ENCODE measurements around the gene PLA2G2D. TPM values are rescaled to one million over a fixed set of nuclear protein-coding genes. Genes with fewer than 3 reads are reported as not detected.

Gene PLA2G2D
- total and polyA plus RNA-seq, 9 of the 15 experiments (the other 6 are each of a cell fraction or from before 2014, with no cell fraction given) = not detected

GRCh38 chr1:20151906-20152598 is 32.7 kb upstream of the PLA2G2D start (continued):
- TF ChIP-seq TCF7L2 (IDR thresholded peaks at IDR 0.05; ENCODE audit: low read depth, low read length) (no peak), RBM14 (IDR thresholded peaks at IDR 0.05; ENCODE audit: borderline replicate concordance, insufficient read depth, low read depth, low read length) (no peak), ARID2 (IDR thresholded peaks at IDR 0.05) (peak; percentile 70; the same call in 1 of the 2 replicates), LARP7 (IDR thresholded peaks at IDR 0.05) (no peak), DEAF1 (CRISPR knock-in tag; IDR thresholded peaks at IDR 0.05) (peak; percentile 84), ZNF507 (tag; conservative IDR thresholded peaks at IDR 0.05) (no peak), MAFF (IDR thresholded peaks at IDR 0.05; ENCODE audit: low read length) (no peak), HNRNPUL1 (IDR thresholded peaks at IDR 0.05; ENCODE audit: low read length) (no peak), GTF2E2 (tag; IDR thresholded peaks at IDR 0.05) (no peak), ZFP91 (CRISPR knock-in tag; IDR thresholded peaks at IDR 0.05) (0 out of 2 replicates have a peak, but pooled peaks have one; percentile 60), ZNF668 (CRISPR knock-in tag; IDR thresholded peaks at IDR 0.05) (no peak), NFE2 (IDR thresholded peaks at IDR 0.05; ENCODE audit: low read depth) (no peak), ZNF639 (CRISPR knock-in tag; conservative IDR thresholded peaks at IDR 0.05 in 1 of 2, IDR thresholded peaks at IDR 0.05 in 1 of 2) (no peak), POLR2G (IDR thresholded peaks at IDR 0.05; ENCODE audit: low read depth, low read length) (peak; percentile 57), ETV5 (CRISPR knock-in tag; IDR thresholded peaks at IDR 0.05; ENCODE audit: low read depth) (0 out of 2 replicates have a peak, but pooled peaks have one; percentile 64), ZKSCAN3 (CRISPR knock-in tag; IDR thresholded peaks at IDR 0.05) (no peak), PRDM10 (IDR thresholded peaks at IDR 0.05; ENCODE audit: partially characterized antibody) (no peak), SOX6 (IDR thresholded peaks at IDR 0.05) (peak; percentile 8; the same call in 1 of the 2 replicates), STAG1 (CRISPR knock-in tag; IDR thresholded peaks at IDR 0.05; ENCODE audit: borderline replicate concordance) (peak; percentile 89; the same call in 1 of the 2 replicates), ZNF12 (CRISPR knock-in tag; IDR thresholded peaks at IDR 0.05) (no peak), BCOR (IDR thresholded peaks at IDR 0.05) (no peak)
